ENCODE measurements around the gene GNAS. TPM values are rescaled to one million over a fixed set of nuclear protein-coding genes. Genes with fewer than 3 reads are reported as not detected.
"Not testable (repeated sequence)": the region's sequence is repeated elsewhere in the genome, so short reads cannot be mapped to it uniquely, and the experiment has no call there.

The GNAS gene
- total RNA-seq, 1 experiment from 2014 or later = 462 TPM

- no peak for DNase-seq (ENCODE audit: low read depth)
Observed at GRCh38 chr20:58923117-58923712, 70.7 kb downstream of the GNAS start.

DNA sequence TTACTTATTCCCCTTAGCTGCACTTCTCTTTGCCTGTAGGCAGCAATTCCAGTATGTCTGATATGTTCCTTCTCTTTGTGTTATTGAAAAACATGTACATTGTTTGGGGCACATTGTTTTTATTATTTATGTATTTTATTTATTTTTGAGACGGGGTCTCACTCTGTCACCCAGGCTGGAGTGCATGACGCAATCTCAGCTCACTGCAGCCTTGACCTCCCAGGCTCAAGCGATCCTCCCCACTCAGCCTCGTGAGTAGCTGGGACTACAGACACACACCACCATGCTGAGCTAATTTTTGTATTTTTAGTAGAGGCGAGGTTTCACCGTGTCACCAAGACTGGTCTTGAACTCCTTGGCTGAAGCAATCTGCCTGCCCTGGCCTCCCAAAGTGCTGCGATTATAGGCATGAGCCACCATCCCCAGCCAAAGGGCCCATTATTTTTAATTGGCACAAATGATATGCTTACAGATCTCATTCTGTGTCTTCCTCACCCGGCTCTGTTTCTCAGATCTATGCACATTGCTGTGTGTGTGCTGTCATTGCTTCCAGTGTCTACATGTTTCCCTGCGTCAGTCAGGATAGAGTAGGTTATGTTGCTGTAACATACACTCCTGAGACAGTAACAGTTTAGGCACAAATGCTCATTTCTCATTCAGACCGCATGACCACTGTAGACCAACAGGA lies 74.4 kb downstream of the GNAS start:
- no peak for DNase-seq (ENCODE audit: low read depth)

DNA sequence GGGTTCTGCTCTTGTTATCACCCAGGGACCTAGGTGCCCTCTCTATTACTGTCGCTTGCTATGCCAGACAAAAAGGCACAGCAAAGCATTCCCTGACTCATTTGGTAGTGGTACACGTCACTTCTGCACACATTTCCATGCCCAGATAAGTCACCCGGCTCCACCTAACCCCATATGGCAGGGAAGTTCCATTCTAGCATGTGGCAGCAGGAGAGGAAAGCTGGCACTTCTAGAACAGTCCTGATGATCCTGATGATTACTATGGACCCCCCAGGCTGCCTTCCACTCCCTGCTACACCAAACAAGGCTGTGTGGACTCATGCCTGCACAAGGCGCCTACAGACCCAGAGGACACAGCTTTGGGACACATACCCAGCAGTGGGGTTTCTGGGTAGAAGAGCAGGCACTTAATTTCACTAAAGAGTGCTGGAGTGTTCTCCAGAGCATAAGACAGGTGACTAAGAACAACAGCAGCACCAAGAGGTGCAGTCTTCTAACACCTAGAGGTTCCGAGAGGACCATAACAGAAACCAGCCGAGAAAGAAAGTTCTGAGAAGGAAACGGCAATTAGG lies 75.1 kb downstream of the GNAS start:
- DNase-seq (ENCODE audit: low read depth) = no peak

GRCh38 chr20:58930496-58930895 lies 78.0 kb downstream of the GNAS start:
- peak; percentile 5 for DNase-seq (ENCODE audit: low read depth)

GRCh38 chr20:58932170-58932569 lies 79.7 kb downstream of the GNAS start:
- no peak for DNase-seq (ENCODE audit: low read depth)

GRCh38 chr20:58938078-58938477 lies 85.6 kb downstream of the GNAS start:
- no peak for DNase-seq (ENCODE audit: low read depth)

DNA sequence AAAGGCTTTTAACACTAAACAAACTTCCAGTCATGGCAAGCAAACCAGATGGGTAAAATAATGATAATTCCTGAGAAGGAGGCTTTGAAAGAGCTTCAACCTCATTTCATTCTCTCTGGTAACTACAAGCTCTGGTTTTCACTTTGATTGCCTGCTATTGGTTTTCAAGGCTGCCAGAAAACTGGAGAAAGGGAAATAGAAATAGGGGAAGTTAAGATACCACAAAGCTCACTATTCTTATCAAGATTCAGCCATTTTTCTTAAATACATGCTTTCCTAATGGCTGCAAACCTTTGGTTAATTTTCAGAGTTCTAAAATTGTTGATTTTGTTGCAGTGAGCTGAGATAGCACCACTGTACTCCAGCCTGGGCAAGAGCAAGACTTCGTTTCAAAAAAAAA lies 86.0 kb downstream of the GNAS start:
- DNase-seq (ENCODE audit: low read depth) = no peak

DNA sequence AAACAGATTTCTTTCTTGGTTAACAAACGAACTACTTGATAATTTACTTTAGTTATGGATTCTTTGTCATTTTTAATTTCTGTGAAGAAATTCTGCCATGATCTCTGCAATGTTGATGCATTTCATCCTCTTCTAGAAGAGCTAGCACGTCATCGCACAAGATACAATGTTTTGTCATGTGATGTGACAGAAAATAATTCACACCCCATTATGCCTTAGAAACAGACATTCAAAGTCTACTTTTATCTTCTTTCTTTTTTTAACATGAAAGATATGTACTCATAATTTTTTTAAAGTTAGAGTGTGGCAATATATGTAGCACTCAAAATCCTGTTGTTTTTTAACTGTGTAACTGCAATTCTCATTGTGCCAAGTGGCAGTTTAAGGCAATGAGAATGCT lies 89.0 kb downstream of the GNAS start:
- no peak for DNase-seq (ENCODE audit: low read depth)

DNA sequence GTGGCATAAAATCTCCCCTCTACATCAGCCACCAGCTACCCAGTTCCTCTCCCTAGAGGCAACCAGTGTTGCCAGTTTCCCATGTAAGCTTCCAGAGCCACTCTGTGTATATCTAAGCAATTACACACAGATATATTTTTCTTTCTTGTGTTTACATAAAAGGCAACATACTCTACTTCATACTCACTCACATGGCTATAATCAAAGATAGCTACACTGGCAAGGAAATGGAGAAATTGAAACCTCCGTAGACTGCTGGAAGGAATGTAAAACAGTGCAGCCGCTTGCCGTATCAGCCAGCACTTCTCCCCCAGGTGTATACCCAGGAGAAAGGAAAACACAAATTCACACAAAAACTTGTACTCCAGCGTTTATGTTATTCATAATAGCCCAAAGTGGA lies 90.0 kb downstream of the GNAS start:
- no peak for DNase-seq (ENCODE audit: low read depth)

DNA sequence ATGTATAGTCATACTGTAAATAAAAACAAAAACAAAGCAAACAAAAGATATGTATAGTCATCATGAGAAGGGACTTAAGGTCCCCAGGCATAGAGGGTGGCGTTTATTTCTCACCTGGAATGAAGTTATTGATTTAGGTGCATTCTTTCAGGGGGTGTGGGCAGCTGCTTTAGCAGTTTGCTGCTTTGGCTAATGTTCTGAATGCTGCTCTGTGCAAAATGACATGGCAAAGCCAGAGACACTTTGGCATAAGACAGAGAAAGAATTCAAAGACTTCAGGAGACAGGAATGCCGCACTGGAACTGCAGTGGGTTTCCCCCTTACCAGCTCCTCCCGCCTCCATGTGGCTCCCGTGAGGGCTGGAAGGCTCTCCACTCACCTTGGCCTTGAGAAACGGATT lies 92.1 kb downstream of the GNAS start:
- DNase-seq (ENCODE audit: low read depth) = no peak

DNA sequence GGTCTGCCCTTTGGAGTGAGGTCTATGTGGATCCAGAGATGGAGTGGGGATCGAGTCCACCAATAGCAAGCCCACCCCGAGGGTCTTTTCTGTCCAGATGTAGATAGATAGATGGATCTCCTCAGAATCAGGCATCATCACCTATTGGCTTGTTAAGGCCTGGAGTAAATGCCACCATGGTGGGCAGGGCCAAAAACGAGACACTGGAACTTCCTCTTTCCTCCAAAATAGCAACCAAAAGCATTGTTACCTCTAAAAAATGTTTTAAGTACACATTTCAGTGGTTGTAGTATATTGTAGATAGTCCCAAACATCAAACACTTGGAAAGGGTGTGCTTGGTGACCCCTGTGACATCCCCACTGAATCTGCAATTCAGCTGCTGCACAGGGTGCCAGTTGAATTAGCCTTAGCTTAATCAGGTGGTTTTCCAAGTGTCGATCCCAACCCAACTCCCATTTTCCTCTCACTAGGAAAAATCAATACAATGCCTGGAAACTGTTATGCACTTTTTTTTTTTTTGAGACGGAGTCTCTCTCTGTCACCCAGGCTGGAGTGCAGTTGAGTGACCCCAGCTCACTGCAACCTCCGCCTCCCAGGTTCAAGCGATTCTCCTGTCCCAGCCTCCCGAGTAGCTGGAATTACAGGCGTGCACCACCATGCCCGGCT lies 93.6 kb downstream of the GNAS start:
- no peak for DNase-seq (ENCODE audit: low read depth)

DNA sequence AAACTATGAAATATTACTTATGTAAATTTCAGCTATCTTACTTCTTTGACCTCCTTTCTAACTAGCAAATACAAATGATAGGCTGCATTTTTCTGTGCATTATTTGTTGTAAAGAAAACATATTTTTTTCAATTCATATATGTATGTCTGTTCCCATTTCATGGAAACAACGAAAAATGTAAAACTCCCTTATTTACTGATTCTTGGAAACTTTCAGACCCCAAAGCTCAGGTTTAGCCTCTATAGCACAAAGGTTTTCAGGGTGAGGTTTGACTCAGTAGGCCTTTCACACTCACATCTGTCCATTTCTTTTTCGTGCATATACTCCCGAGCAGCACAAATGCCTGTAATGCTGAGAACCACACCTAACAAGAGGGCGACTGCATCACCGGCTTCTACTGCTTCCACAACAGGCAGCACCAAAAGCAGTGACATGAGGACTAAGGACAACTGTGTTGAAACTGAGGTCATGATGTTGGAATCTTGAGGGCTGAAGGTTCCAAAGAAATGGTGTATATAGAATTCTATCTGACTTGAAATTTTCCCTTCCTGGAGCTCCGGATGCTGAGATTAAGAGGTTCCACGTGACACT lies 95.4 kb downstream of the GNAS start:
- DNase-seq (ENCODE audit: low read depth) = not testable (repeated sequence)

- no peak for DNase-seq (ENCODE audit: low read depth)
Observed at GRCh38 chr20:58950603-58951002, 98.1 kb downstream of the GNAS start.

DNA sequence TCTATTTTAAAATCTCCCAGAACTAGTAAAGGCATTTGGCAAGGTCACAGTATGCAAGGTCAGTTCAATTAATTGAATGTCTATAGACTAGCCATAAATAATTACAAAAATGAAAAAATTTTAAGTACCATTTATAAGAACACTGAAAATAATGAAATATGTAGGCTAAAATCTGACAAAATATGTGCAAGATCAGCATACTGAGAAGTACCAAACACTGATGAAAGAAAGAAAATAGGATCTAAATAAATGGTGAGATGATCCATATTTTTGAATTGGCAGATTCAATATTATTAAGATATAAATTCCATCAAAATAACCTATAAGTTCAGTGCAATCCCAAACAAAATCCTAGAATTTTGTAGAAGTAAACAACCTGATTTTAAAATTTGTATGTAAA lies 100.5 kb downstream of the GNAS start:
- no peak for DNase-seq (ENCODE audit: low read depth)

GRCh38 chr20:58956078-58956477 lies 103.6 kb downstream of the GNAS start:
- no peak for DNase-seq (ENCODE audit: low read depth)

- DNase-seq (ENCODE audit: low read depth) = no peak
Observed at GRCh38 chr20:58959652-58960051, 107.1 kb downstream of the GNAS start.

Other genes starting within 250 kb of the GNAS start
- 18.4 and 21.5 TPM in 2 replicates for gene STX16, start 201.4 kb upstream of the GNAS start, total RNA-seq (2014; rRNA removed)
- 24.7 and 29.9 TPM in 2 replicates for gene NPEPL1, start 159.9 kb upstream of the GNAS start, total RNA-seq (2014; rRNA removed)
- 0.11 TPM in 1 of 2 replicates, not detected in the other for gene GNAS-AS1, start 1.8 kb upstream of the GNAS start, total RNA-seq (2014; rRNA removed)
- 56.1 and 62.3 TPM in 2 replicates for gene NELFCD, start 128.5 kb downstream of the GNAS start, total RNA-seq (2014; rRNA removed)
- gene CTSZ, start 154.5 kb downstream of the GNAS start, total RNA-seq (2014; rRNA removed) = 154 and 161 TPM in 2 replicates
- not detected in 2 replicates for gene TUBB1, start 166.7 kb downstream of the GNAS start, total RNA-seq (2014; rRNA removed)
- 16.4 and 23.2 TPM in 2 replicates for gene ATP5F1E, start 179.6 kb downstream of the GNAS start, total RNA-seq (2014; rRNA removed)
- gene PRELID3B, start 190.1 kb downstream of the GNAS start, total RNA-seq (2014; rRNA removed) = 58.2 and 65.1 TPM in 2 replicates